GM23248 (cell line): Measurements from ENCODE around the gene ARHGDIA.

Source experiments
- EZH2 ChIP-seq: fragments of 200-600 bp; sonication (generic); IDR thresholded peaks from 2 replicates; pipeline ENCODE4 v1.6.1; 2018; ENCODE audit warnings: antibody characterized with exemption, mild to moderate bottlenecking; ENCODE audit not compliant: insufficient read depth, poor library complexity, severe bottlenecking
- EZH2phosphoT487 ChIP-seq: fragments of 200-600 bp; sonication (generic); IDR thresholded peaks from 2 replicates; pipeline ENCODE4 v1.6.1; 2018; ENCODE audit warnings: antibody characterized with exemption, moderate library complexity, mild to moderate bottlenecking, low read depth; ENCODE audit not compliant: insufficient read depth

GRCh38 chr17:81858967-81859905, 11.9 kb downstream of the ARHGDIA start:
- no peak for TF ChIP-seq EZH2phosphoT487
- TF ChIP-seq EZH2 = no peak
